PC-3 (cell line): ENCODE results near the gene KIAA1217. TPM values are rescaled to one million over a fixed set of nuclear protein-coding genes. Genes with fewer than 3 reads are reported as not detected.

Source experiments
- ATAC-seq: fragments of 200-7000 bp; cut with Tn5 transposase; 2 replicates; pipeline ENCODE4 v1.9.1; 2020; ENCODE audit warnings: mild to moderate bottlenecking, moderate library complexity
- BruUV-seq: library from RNA; stranded (reverse); fragments of 400-500 nt; replicated peaks from 2 replicates; lab custom pipeline; 2021; lab: Mats Ljungman, UMichigan
- CTCF ChIA-PET: fragments of 300-600 bp; sonication (Branson Sonifier 250); formaldehyde crosslinking; loops from one replicate; lab custom pipeline; 2022; ENCODE audit warnings: antibody characterized with exemption; lab: Charles Lee
- POLR2A ChIA-PET: fragments of 300-600 bp; sonication (Branson Sonifier 250); formaldehyde crosslinking; loops from one replicate; lab custom pipeline; 2022; ENCODE audit warnings: antibody characterized with exemption; ENCODE audit not compliant: unreplicated experiment; lab: Charles Lee
- DNase-seq: peaks from one replicate; pipeline ENCODE4 v3.0.0-alpha.2; 2015
- H2AFZ ChIP-seq: fragments of 300-600 bp; sonication (generic); 2 replicates; pipeline ENCODE4 v1.6.0; 2016; ENCODE audit warnings: antibody characterized with exemption, low read length
- H3F3A ChIP-seq: fragments of 300-600 bp; sonication (generic); one replicate; pipeline ENCODE4 v1.6.0; 2017; ENCODE audit warnings: antibody characterized with exemption, low read length, control low read depth, mild to moderate bottlenecking; ENCODE audit not compliant: unreplicated experiment
- H3K27ac ChIP-seq: fragments of 300-600 bp; sonication (generic); 2 replicates; pipeline ENCODE4 v1.5.1; 2016; ENCODE audit warnings: mild to moderate bottlenecking, low read length
- H3K27me3 ChIP-seq: fragments of 300-600 bp; sonication (generic); 2 replicates; pipeline ENCODE4 v1.6.1; 2016; ENCODE audit warnings: low read length, mixed read lengths
- H3K36me3 ChIP-seq: fragments of 300-600 bp; sonication (generic); 2 replicates; pipeline ENCODE4 v1.6.1; 2016; ENCODE audit warnings: low read depth, mixed run types, low read length, mixed read lengths
- H3K4me1 ChIP-seq: fragments of 300-600 bp; sonication (generic); 2 replicates; pipeline ENCODE4 v1.5.1; 2016; ENCODE audit warnings: low read length; ENCODE audit not compliant: insufficient read depth
- H3K4me2 ChIP-seq: fragments of 300-600 bp; sonication (generic); 2 replicates; pipeline ENCODE4 v1.6.0; 2016; ENCODE audit warnings: low read length
- H3K4me3 ChIP-seq: fragments of 300-600 bp; sonication (generic); 2 replicates; pipeline ENCODE4 v1.5.1; 2016; ENCODE audit warnings: mild to moderate bottlenecking, low read length, mixed read lengths
- H3K79me2 ChIP-seq: fragments of 300-600 bp; sonication (generic); 2 replicates; pipeline ENCODE4 v1.6.1; 2017; ENCODE audit warnings: low read length, mixed read lengths
- H3K9ac ChIP-seq: fragments of 300-600 bp; sonication (generic); 2 replicates; pipeline ENCODE4 v1.6.0; 2016; ENCODE audit warnings: mild to moderate bottlenecking, low read length
- H3K9me2 ChIP-seq: fragments of 300-600 bp; sonication (generic); replicated peaks from 2 replicates; pipeline ENCODE4 v1.6.1; 2016; ENCODE audit warnings: mixed run types, low read length, mixed read lengths
- H3K9me3 ChIP-seq: fragments of 300-600 bp; sonication (generic); 2 replicates; pipeline ENCODE4 v1.6.1; 2016; ENCODE audit warnings: low read length, mixed read lengths
- H4K20me1 ChIP-seq: fragments of 300-600 bp; sonication (generic); 2 replicates; pipeline ENCODE4 v1.6.1; 2016; ENCODE audit warnings: low read length, mixed read lengths
- EZH2 ChIP-seq: fragments of 300-600 bp; sonication (generic); IDR thresholded peaks from one replicate; pipeline ENCODE4 v1.6.1; 2017; ENCODE audit warnings: antibody characterized with exemption, mild to moderate bottlenecking, low read length; ENCODE audit not compliant: unreplicated experiment
- EZH2phosphoT487 ChIP-seq: fragments of 300-600 bp; sonication (generic); IDR thresholded peaks from 2 replicates; pipeline ENCODE4 v1.6.1; 2018; ENCODE audit warnings: mild to moderate bottlenecking, antibody characterized with exemption, low read length, borderline replicate concordance
- intact Hi-C: fragments of 100-400 bp; cut with micrococcal nuclease; formaldehyde crosslinking; loops from 2 replicates; pipeline ENCODE4 v1.9.0; 2023
- total RNA-seq: library from RNA; depleted of rRNA; stranded (reverse); fragments of >200 nt; gene quantifications from 2 replicates; pipeline ENCODE4 v1.2.3, GENCODE V29; 2014
- TF ChIP-seq, protein P1 (sequence below): fragments of 300-600 bp; sonication (generic); conservative IDR thresholded peaks from 2 replicates; pipeline ENCODE4 v1.5.1; 2017; ENCODE audit warnings: antibody characterized with exemption, low read depth, mild to moderate bottlenecking, low read length

The KIAA1217 gene
- total RNA-seq, 1 experiment from 2014 or later: 16.0 TPM

DNA sequence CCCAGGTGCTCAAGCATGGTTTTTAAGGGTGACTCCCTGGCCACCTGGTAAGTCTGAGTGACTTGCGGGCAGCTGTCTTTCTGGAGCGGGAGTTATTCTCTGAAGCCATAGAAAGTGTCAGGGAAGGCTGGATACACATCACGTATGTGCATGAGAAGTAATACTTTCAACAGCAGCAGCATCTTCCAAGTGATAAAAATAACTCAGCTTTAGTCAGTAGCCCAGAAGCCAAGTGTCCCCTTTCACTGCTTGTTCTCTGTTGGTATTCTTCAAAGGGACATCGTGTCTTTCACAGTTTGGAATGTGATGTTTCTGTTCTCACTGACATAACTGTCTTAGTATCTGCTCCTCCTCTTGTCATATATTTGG lies 97.6 kb downstream of the KIAA1217 start:
- Histone ChIP-seq H3K27ac (no peak overlapping the region), H3K4me1 (no peaks in the 10 kb centered on the region), H3K4me2 (no peak overlapping the region), H3K9me3 (no peaks in the 10 kb centered on the region), H3K4me3 (no peak overlapping the region), H3K9ac (no peak overlapping the region), H3K36me3 (no peaks in the 10 kb centered on the region), H2AFZ (no peak overlapping the region), H3F3A (no peaks in the 10 kb centered on the region), H4K20me1 (no peaks in the 10 kb centered on the region), H3K79me2 (no peaks in the 10 kb centered on the region), H3K9me2 (no peaks in the 10 kb centered on the region), H3K27me3 (no peaks in the 10 kb centered on the region)
- CTCF ChIA-PET: no interaction called here
- POLR2A ChIA-PET: no interaction called here
- no peak for ATAC-seq
- no peak for DNase-seq
- TF ChIP-seq EZH2 (no peak), EZH2phosphoT487 (no peak)
- TF ChIP-seq, protein P1, sequence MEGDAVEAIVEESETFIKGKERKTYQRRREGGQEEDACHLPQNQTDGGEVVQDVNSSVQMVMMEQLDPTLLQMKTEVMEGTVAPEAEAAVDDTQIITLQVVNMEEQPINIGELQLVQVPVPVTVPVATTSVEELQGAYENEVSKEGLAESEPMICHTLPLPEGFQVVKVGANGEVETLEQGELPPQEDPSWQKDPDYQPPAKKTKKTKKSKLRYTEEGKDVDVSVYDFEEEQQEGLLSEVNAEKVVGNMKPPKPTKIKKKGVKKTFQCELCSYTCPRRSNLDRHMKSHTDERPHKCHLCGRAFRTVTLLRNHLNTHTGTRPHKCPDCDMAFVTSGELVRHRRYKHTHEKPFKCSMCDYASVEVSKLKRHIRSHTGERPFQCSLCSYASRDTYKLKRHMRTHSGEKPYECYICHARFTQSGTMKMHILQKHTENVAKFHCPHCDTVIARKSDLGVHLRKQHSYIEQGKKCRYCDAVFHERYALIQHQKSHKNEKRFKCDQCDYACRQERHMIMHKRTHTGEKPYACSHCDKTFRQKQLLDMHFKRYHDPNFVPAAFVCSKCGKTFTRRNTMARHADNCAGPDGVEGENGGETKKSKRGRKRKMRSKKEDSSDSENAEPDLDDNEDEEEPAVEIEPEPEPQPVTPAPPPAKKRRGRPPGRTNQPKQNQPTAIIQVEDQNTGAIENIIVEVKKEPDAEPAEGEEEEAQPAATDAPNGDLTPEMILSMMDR: no peak
- intact Hi-C loops: no loop called here
- BruUV-seq: no TSS peak

DNA sequence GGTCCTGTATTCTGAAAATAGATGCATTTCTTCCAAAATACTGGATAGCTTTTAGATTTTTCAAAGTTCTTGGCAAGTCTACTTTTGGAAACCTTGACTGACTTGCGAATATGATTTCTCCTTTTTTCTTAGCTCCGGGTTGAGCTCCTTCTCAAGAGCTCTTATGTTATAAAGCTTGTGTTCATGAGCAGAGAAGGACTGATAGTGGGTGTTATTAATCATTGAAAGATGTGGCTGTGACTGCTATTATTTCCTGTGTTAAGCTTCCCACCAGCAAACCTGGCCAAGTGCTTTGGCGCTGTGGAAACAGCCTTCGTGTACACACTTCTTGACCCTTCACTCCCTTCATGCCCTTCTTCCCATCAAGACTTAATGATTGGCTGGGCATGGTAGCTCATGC lies 98.2 kb downstream of the KIAA1217 start:
- intact Hi-C loops: no loop called here
- ATAC-seq (no peak), DNase-seq (no peak)
- H3K9ac ChIP-seq: no peak overlapping the region
- H3K9me2 ChIP-seq: no peaks in the 10 kb centered on the region
- no peak for TF ChIP-seq EZH2
- no peak for TF ChIP-seq EZH2phosphoT487
- TF ChIP-seq, protein P1: no peak
- H2AFZ ChIP-seq: no peak overlapping the region
- no peaks in the 10 kb centered on the region for H3K79me2 ChIP-seq
- no peak overlapping the region for H3K4me2 ChIP-seq
- ChIA-PET POLR2A (no interaction called here), CTCF (no interaction called here)
- no peak overlapping the region for H3K4me3 ChIP-seq
- H3K9me3 ChIP-seq: no peaks in the 10 kb centered on the region
- no TSS peak for BruUV-seq
- H3K36me3 ChIP-seq: no peaks in the 10 kb centered on the region
- no peaks in the 10 kb centered on the region for H3F3A ChIP-seq
- H3K27me3 ChIP-seq: no peaks in the 10 kb centered on the region
- H3K27ac ChIP-seq: no peak overlapping the region
- no peaks in the 10 kb centered on the region for H3K4me1 ChIP-seq
- no peaks in the 10 kb centered on the region for H4K20me1 ChIP-seq

DNA sequence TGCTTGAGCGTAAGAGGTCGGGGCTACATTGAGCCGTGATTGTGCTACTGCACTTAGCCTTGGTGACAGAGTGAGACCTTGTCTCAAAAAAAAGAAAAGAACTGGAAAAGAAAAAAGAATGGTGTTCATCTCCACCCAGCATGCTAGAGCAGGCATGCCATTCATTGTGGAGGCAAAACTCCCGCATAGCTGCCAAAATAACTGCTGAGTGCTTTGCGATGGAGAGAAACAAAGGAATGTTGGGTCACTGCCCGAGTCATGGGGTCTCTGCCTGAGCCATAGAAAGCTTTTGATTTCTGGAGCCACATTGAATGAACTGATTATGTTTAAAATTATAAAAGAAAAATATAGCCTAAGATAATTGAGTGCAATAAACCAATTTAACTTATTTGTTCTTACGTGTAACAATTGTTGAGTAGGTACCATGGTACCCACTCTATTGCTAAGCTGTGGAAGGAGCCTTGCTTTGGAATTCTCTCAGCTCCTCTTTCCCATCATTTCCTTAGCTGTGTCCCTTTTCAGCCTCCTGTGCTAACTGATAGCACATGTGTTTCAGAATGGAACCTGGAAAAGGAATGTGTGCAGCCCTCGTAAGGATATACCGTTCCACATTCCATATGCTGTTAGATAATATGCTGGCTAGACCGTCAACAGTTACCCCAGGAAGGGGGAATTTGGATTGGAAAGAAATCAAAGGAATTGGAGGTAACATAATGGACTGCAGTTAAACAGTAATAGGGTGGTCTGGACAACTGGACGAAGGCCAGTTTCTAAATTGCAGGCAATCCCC lies 99.0 kb downstream of the KIAA1217 start:
- intact Hi-C loops: no loop called here
- Histone ChIP-seq H3K79me2 (no peaks in the 10 kb centered on the region), H3K4me1 (no peaks in the 10 kb centered on the region), H3K27me3 (no peaks in the 10 kb centered on the region), H3K4me2 (no peak overlapping the region), H3K9ac (no peak overlapping the region), H3K9me3 (no peaks in the 10 kb centered on the region), H2AFZ (no peak overlapping the region), H3K27ac (no peak overlapping the region), H3K4me3 (no peak overlapping the region), H3K9me2 (no peaks in the 10 kb centered on the region), H3K36me3 (no peaks in the 10 kb centered on the region), H4K20me1 (no peaks in the 10 kb centered on the region), H3F3A (no peaks in the 10 kb centered on the region)
- no TSS peak for BruUV-seq
- DNase-seq: no peak
- ChIA-PET CTCF (no interaction called here), POLR2A (no interaction called here)
- no peak for ATAC-seq
- TF ChIP-seq, protein P1: no peak
- no peak for TF ChIP-seq EZH2phosphoT487
- no peak for TF ChIP-seq EZH2
